Subcutaneous adipose tissue (tissue), 4 donors: ENCODE data around the gene DELE1. TPM values are rescaled to one million over a fixed set of nuclear protein-coding genes. Genes with fewer than 3 reads are reported as not detected.

Experiments used
- CTCF ChIP-seq: fragments of 450-650 bp; IDR thresholded peaks from one replicate; pipeline ENCODE4 v1.5.1; 2016; ENCODE audit warnings: low read depth, mild to moderate bottlenecking, control low read depth, antibody characterized with exemption, moderate library complexity
- total RNA-seq, 4 donors: library from RNA; depleted of rRNA; stranded (reverse); fragments of >200 nt; gene quantifications; one replicate each; pipeline ENCODE4 v1.1.0, GENCODE V29; 2016

The DELE1 gene
- total RNA-seq, 4 donors from 2014 or later, result 46.3 to 88.9 (median 77.6) TPM

GRCh38 chr5:141934099-141934844, 10.6 kb downstream of the DELE1 start:
- no peak for TF ChIP-seq CTCF

- TF ChIP-seq CTCF, result no peak
Measured at GRCh38 chr5:141935538-141935937, 11.9 kb downstream of the DELE1 start.

- TF ChIP-seq CTCF, result no peak
Measured at GRCh38 chr5:141940695-141941271, 17.1 kb downstream of the DELE1 start.

GRCh38 chr5:141941307-141941706, 17.6 kb downstream of the DELE1 start:
- TF ChIP-seq CTCF, result no peak

- no peak for TF ChIP-seq CTCF
Measured at GRCh38 chr5:141941779-141942178, 18.1 kb downstream of the DELE1 start.

GRCh38 chr5:141942185-141942857, 18.6 kb downstream of the DELE1 start:
- no peak for TF ChIP-seq CTCF

- no peak for TF ChIP-seq CTCF
Measured at GRCh38 chr5:141944076-141944475, 20.4 kb downstream of the DELE1 start.
